ENCODE data around the gene ALG1.

The ALG1 gene

DNA sequence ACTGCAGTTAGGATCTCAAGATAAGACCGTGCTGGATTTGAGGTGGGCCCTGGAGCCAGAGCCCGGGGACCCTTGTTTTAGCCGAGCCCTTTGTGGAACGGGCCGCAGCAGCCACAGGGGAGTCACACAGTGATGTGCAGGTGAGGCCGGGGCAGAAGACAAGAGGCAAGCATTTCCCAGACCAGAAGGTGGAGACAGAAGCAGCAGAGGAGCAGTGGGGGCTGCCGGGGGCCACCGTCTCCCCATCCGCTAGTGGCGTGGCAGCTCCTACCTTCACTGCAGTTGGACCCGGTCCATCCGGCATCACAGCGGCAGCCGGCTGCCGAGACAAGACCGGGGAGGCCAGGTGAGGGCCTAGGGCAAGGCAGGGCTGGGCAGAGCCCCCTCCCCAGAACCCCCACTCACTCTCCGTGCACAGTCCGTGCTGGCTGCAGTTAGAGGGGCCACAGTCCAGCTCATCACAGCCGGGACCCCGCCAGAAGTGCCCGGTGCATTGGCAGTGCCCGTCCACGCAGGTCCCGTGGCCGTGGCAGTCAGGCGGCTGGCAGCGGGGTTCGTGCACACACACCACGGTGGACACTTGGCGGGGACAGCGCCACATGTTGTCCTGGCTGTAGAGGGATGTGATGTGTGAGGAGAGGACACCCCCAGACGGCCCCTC, 43.9 kb upstream of the ALG1 start:
- ATAC-seq: no peak

DNA sequence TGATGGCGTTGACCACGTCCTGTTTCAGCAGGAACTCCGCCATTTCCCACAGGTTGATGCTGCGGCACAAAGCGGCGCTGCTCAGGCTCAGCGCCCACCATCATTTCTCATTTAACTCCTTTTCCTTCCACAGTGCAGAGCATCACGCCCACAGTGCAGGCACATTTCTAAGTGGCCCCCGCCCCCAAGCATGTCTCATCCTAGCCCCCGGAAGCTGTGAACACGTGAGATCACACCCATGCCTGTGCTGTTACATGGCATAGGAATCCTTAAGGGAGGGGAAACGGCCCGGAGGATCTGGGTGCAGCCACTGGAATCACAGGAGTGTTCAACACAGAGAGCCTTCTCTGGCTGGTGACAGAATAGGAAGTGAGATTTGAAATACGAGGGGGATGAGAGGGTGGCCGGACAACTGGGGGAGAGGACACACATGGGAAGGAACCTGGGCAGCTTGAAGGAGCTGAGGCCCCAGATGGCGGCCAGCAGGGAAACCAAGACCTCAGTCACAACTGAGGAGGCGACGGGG, 42.6 kb upstream of the ALG1 start:
- no peak for ATAC-seq
- TF ChIP-seq ZNF565 (CRISPR knock-in tag; conservative IDR thresholded peaks at IDR 0.05; ENCODE audit: low read depth) (no peak), RARB (CRISPR knock-in tag; IDR thresholded peaks at IDR 0.05) (no peak), ZC3H10 (CRISPR knock-in tag; IDR thresholded peaks at IDR 0.05) (no peak), ZFP30 (CRISPR knock-in tag; IDR thresholded peaks at IDR 0.05) (no peak), ZNF70 (CRISPR knock-in tag; IDR thresholded peaks at IDR 0.05) (no peak), CSRNP3 (CRISPR knock-in tag; IDR thresholded peaks at IDR 0.05) (no peak), ISL1 (CRISPR knock-in tag; IDR thresholded peaks at IDR 0.05) (no peak), ZFP3 (CRISPR knock-in tag; IDR thresholded peaks at IDR 0.05) (no peak), POU6F1 (CRISPR knock-in tag; IDR thresholded peaks at IDR 0.05; ENCODE audit: borderline replicate concordance, low read depth) (no peak), PPARA (CRISPR knock-in tag; IDR thresholded peaks at IDR 0.05; ENCODE audit: borderline replicate concordance) (no peak)

More for the DNA sequence above, 43.9 kb upstream of the ALG1 start:
- no peak for TF ChIP-seq CSRNP3 (CRISPR knock-in tag; IDR thresholded peaks at IDR 0.05)
- TF ChIP-seq ARNTL (CRISPR knock-in tag; IDR thresholded peaks at IDR 0.05; ENCODE audit: borderline replicate concordance, low read depth): no peak
- no peak for TF ChIP-seq CREB5 (CRISPR knock-in tag; IDR thresholded peaks at IDR 0.05; ENCODE audit: low read depth)
- no peak for TF ChIP-seq ZC3H10 (CRISPR knock-in tag; IDR thresholded peaks at IDR 0.05)
- TF ChIP-seq, protein P1, sequence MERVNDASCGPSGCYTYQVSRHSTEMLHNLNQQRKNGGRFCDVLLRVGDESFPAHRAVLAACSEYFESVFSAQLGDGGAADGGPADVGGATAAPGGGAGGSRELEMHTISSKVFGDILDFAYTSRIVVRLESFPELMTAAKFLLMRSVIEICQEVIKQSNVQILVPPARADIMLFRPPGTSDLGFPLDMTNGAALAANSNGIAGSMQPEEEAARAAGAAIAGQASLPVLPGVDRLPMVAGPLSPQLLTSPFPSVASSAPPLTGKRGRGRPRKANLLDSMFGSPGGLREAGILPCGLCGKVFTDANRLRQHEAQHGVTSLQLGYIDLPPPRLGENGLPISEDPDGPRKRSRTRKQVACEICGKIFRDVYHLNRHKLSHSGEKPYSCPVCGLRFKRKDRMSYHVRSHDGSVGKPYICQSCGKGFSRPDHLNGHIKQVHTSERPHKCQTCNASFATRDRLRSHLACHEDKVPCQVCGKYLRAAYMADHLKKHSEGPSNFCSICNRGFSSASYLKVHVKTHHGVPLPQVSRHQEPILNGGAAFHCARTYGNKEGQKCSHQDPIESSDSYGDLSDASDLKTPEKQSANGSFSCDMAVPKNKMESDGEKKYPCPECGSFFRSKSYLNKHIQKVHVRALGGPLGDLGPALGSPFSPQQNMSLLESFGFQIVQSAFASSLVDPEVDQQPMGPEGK (CRISPR knock-in tag; IDR thresholded peaks at IDR 0.05; ENCODE audit: borderline replicate concordance): no peak
- no peak for TF ChIP-seq RARB (CRISPR knock-in tag; IDR thresholded peaks at IDR 0.05)
- no peak for TF ChIP-seq ESRRG (CRISPR knock-in tag; IDR thresholded peaks at IDR 0.05)
- TF ChIP-seq, protein P2, sequence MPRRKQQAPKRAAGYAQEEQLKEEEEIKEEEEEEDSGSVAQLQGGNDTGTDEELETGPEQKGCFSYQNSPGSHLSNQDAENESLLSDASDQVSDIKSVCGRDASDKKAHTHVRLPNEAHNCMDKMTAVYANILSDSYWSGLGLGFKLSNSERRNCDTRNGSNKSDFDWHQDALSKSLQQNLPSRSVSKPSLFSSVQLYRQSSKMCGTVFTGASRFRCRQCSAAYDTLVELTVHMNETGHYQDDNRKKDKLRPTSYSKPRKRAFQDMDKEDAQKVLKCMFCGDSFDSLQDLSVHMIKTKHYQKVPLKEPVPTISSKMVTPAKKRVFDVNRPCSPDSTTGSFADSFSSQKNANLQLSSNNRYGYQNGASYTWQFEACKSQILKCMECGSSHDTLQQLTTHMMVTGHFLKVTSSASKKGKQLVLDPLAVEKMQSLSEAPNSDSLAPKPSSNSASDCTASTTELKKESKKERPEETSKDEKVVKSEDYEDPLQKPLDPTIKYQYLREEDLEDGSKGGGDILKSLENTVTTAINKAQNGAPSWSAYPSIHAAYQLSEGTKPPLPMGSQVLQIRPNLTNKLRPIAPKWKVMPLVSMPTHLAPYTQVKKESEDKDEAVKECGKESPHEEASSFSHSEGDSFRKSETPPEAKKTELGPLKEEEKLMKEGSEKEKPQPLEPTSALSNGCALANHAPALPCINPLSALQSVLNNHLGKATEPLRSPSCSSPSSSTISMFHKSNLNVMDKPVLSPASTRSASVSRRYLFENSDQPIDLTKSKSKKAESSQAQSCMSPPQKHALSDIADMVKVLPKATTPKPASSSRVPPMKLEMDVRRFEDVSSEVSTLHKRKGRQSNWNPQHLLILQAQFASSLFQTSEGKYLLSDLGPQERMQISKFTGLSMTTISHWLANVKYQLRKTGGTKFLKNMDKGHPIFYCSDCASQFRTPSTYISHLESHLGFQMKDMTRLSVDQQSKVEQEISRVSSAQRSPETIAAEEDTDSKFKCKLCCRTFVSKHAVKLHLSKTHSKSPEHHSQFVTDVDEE (CRISPR knock-in tag; IDR thresholded peaks at IDR 0.05): no peak
- TF ChIP-seq OSR1 (CRISPR knock-in tag; IDR thresholded peaks at IDR 0.05): no peak
- no peak for TF ChIP-seq ZNF565 (CRISPR knock-in tag; conservative IDR thresholded peaks at IDR 0.05; ENCODE audit: low read depth)
- no peak for TF ChIP-seq SNAI2 (CRISPR knock-in tag; IDR thresholded peaks at IDR 0.05)
- TF ChIP-seq ISL1 (CRISPR knock-in tag; IDR thresholded peaks at IDR 0.05): no peak
- no peak for TF ChIP-seq POU6F1 (CRISPR knock-in tag; IDR thresholded peaks at IDR 0.05; ENCODE audit: borderline replicate concordance, low read depth)
- no peak for TF ChIP-seq ZNF8 (CRISPR knock-in tag; IDR thresholded peaks at IDR 0.05)
- TF ChIP-seq GLIS3 (CRISPR knock-in tag; IDR thresholded peaks at IDR 0.05): no peak
- no peak for TF ChIP-seq PPARA (CRISPR knock-in tag; IDR thresholded peaks at IDR 0.05; ENCODE audit: borderline replicate concordance)
- TF ChIP-seq ZFP3 (CRISPR knock-in tag; IDR thresholded peaks at IDR 0.05): no peak

All from SK-N-SH treated with all-trans-retinoic acid at 6 μM for 48 hours (cell line).